GM12878 (cell line): Measurements from ENCODE around the gene SMIM22. TPM values are rescaled to one million over a fixed set of nuclear protein-coding genes. Genes with fewer than 3 reads are reported as not detected.

ENCODE experiments used
- ATAC-seq: fragments of 200-7000 bp; cut with Tn5 transposase; 3 replicates; pipeline ENCODE4 v1.9.1; 2020; ENCODE audit warnings: mild to moderate bottlenecking, moderate library complexity
- BruUV-seq: library from RNA; stranded (reverse); fragments of 400-500 nt; replicated peaks from 2 replicates; lab custom pipeline; 2021; lab: Mats Ljungman, UMichigan
- CTCF ChIA-PET: fragments of 300-600 bp; sonication (Branson Sonifier 250); formaldehyde crosslinking; extraction: SDS; loops from one replicate; lab custom pipeline; 2021; ENCODE audit warnings: inconsistent platforms; lab: Yijun Ruan, JAX
- POLR2A ChIA-PET: fragments of 350-600 bp; formaldehyde crosslinking; extraction: SDS; loops from one replicate; lab custom pipeline; 2021; ENCODE audit warnings: inconsistent platforms; lab: Charles Lee
- RAD21 ChIA-PET: fragments of 300-600 bp; sonication (Branson Sonifier 250); formaldehyde crosslinking; loops from one replicate; lab custom pipeline; 2023; ENCODE audit warnings: antibody characterized with exemption; ENCODE audit not compliant: unreplicated experiment; lab: Charles Lee
- SMC1A ChIA-PET: fragments of 300-600 bp; sonication (Branson Sonifier 250); formaldehyde crosslinking; loops from one replicate; lab custom pipeline; 2023; ENCODE audit not compliant: unreplicated experiment, uncharacterized antibody; lab: Charles Lee
- DNase-seq: peaks from one replicate; pipeline ENCODE4 v3.0.0-alpha.2; 2011; ENCODE audit warnings: low read depth, low spot score
- FAIRE-seq: peaks from 3 replicates; lab custom pipeline; 2011; peaks lifted over from hg19 to GRCh38; lab: Jason Lieb, UNC
- H2AFZ ChIP-seq: 2 replicates; pipeline ENCODE4 v1.6.0; 2011; ENCODE audit warnings: low read depth, low read length, control low read depth; ENCODE audit not compliant: control insufficient read depth
- H3K27ac ChIP-seq: 2 replicates; pipeline ENCODE4 v1.5.1; 2011; ENCODE audit warnings: control low read depth; ENCODE audit not compliant: control insufficient read depth, insufficient read depth
- H3K27me3 ChIP-seq, 2 experiments: replicated peaks in 1 of 2; 2 replicates each; pipeline versions ENCODE4 v1.6.0 to v1.6.1; 2011; ENCODE audit warnings: low read length in 1 of 2; ENCODE audit not compliant: control insufficient read depth in 2 of 2, insufficient read depth in 2 of 2
- H3K36me3 ChIP-seq, 2 experiments: 2 replicates each; pipeline ENCODE4 v1.5.1; 2011; ENCODE audit warnings: low read length in 1 of 2; ENCODE audit not compliant: control insufficient read depth in 2 of 2, insufficient read depth in 2 of 2
- H3K4me1 ChIP-seq: 2 replicates; pipeline ENCODE4 v1.6.1; 2011; ENCODE audit warnings: mild to moderate bottlenecking, low read length, moderate library complexity, mixed read lengths; ENCODE audit not compliant: control insufficient read depth, insufficient read depth
- H3K4me2 ChIP-seq: 2 replicates; pipeline ENCODE4 v1.6.0; 2011; ENCODE audit warnings: control low read depth; ENCODE audit not compliant: control insufficient read depth, insufficient read depth
- H3K4me3 ChIP-seq: fragments of 200-600 bp; sonication (generic); 2 replicates; pipeline ENCODE4 v1.5.1; 2016
- H3K79me2 ChIP-seq: 2 replicates; pipeline ENCODE4 v1.6.0; 2011; ENCODE audit warnings: low read length; ENCODE audit not compliant: control insufficient read depth, insufficient read depth
- H3K9ac ChIP-seq: 2 replicates; pipeline ENCODE4 v1.8.0; 2011; ENCODE audit warnings: low read length, control low read depth, mixed read lengths; ENCODE audit not compliant: control insufficient read depth, insufficient read depth
- H3K9me3 ChIP-seq: replicated peaks from 3 replicates; pipeline ENCODE4 v1.5.1; 2011; ENCODE audit warnings: mild to moderate bottlenecking, low read length; ENCODE audit not compliant: control insufficient read depth, insufficient read depth
- H4K20me1 ChIP-seq: 2 replicates; pipeline ENCODE4 v1.6.0; 2011; ENCODE audit not compliant: control insufficient read depth, insufficient read depth
- BHLHE40 ChIP-seq, 2 experiments: fragments of 450-650 bp in 1 of 2; IDR thresholded peaks; 2 replicates each; pipeline ENCODE4 v1.6.1; 2011 to 2017; ENCODE audit warnings: low read depth in 2 of 2, borderline replicate concordance in 1 of 2, improper control_type of control experiment in 1 of 2, low read length in 1 of 2, mild to moderate bottlenecking in 1 of 2
- IRF5 ChIP-seq: fragments of 450-650 bp; IDR thresholded peaks from 2 replicates; pipeline ENCODE4 v1.6.1; 2017; ENCODE audit warnings: borderline replicate concordance
- JUNB ChIP-seq: IDR thresholded peaks from 2 replicates; pipeline ENCODE4 v1.6.1; 2016; ENCODE audit warnings: antibody characterized with exemption, mild to moderate bottlenecking
- MEF2A ChIP-seq: IDR thresholded peaks from 2 replicates; pipeline ENCODE4 v1.6.1; 2011; ENCODE audit warnings: low read depth, mild to moderate bottlenecking, low read length, moderate library complexity; ENCODE audit not compliant: insufficient read depth
- MEF2B ChIP-seq: fragments of 450-650 bp; IDR thresholded peaks from 2 replicates; pipeline ENCODE4 v1.6.1; 2018; ENCODE audit warnings: mild to moderate bottlenecking, moderate library complexity; ENCODE audit not compliant: partially characterized antibody, poor library complexity, severe bottlenecking
- POLR2A ChIP-seq: IDR thresholded peaks from 2 replicates; pipeline ENCODE4 v1.6.1; 2011; ENCODE audit warnings: low read depth, mild to moderate bottlenecking, low read length
- RUNX3 ChIP-seq: IDR thresholded peaks from 2 replicates; pipeline ENCODE4 v1.6.1; 2012; ENCODE audit warnings: low read length, inconsistent platforms
- TCF12 ChIP-seq: IDR thresholded peaks from 2 replicates; pipeline ENCODE4 v1.6.1; 2011; ENCODE audit warnings: low read depth, mild to moderate bottlenecking, low read length
- ZBED1 ChIP-seq: IDR thresholded peaks from 2 replicates; pipeline ENCODE4 v1.6.1; 2016; ENCODE audit warnings: borderline replicate concordance
- WGBS: methylation state at CpG from one replicate; pipeline ENCODE4 v1.1.6; 2016; ENCODE audit warnings: low lambda C conversion rate; ENCODE audit not compliant: insufficient replicate concordance, insufficient coverage; ENCODE audit errors: missing lambda C conversion rate; 5-methylcytosine and 5-hydroxymethylcytosine counted together
- in situ Hi-C: fragments of 300-500 bp; cut with MboI; formaldehyde crosslinking; loops from 9 replicates; pipeline ENCODE4 v1.14.3; 2018; ENCODE audit warnings: mixed read lengths
- intact Hi-C: fragments of 100-400 bp; cut with micrococcal nuclease; formaldehyde crosslinking; loops from one replicate; pipeline ENCODE4 v1.14.2; 2022; ENCODE audit not compliant: unreplicated experiment
- polyA plus RNA-seq, 11 experiments: library from polyadenylated mRNA; depleted of rRNA in 4 of 11; unstranded in 6 of 11; stranded (reverse) in 5 of 11; fragments of >200 nt; fragmentation: Nextera tagmentation in 4 of 11; fragmentation: Illumina TruSeq in 1 of 11; extraction: Ambion mirVana in 4 of 11; extraction: Trizol in 1 of 11; gene quantifications; 1 replicate in 1 of 11; 2 replicates in 10 of 11; pipeline versions ENCODE4 v1.2.1 to v1.2.3, GENCODE V29; 2011 to 2016; ENCODE audit warnings: inconsistent platforms in 2 of 11, missing spikeins in 2 of 11, low read depth in 1 of 11
- total RNA-seq, 4 experiments: library from RNA; depleted of rRNA in 3 of 4; stranded (reverse); fragments of >200 nt in 3 of 4; fragmentation: Illumina TruSeq in 1 of 4; extraction: Trizol in 1 of 4; gene quantifications; 2 replicates each; pipeline versions ENCODE4 v1.2.1 to v1.2.3, GENCODE V29; 2013 to 2021

Gene SMIM22
- total and polyA plus RNA-seq, 10 of the 15 experiments (the other 5 are each of a cell fraction or from before 2014, with no cell fraction given), result 0.83 TPM; not detected in 9

GRCh38 chr16:4746991-4747574 is 48.1 kb upstream of the SMIM22 start:
- Histone ChIP-seq H3K79me2 (no peaks in the 10 kb centered on the region), H2AFZ (no peak overlapping the region), H3K9ac (no peak overlapping the region), H3K4me2 (no peak overlapping the region), H3K36me3 (peaks cover 2 to 4% of the 10 kb centered on the region in 2 experiments; a peak in 3 of 4 replicates), H4K20me1 (no peaks in the 10 kb centered on the region), H3K9me3 (no peaks in the 10 kb centered on the region), H3K4me1 (peaks cover 12% of the 10 kb centered on the region), H3K27ac (peak overlapping the region; percentile 2; the same call in 1 of the 2 replicates), H3K27me3 (no peaks in the 10 kb centered on the region), H3K4me3 (no peak overlapping the region)
- ChIA-PET RAD21 (interaction anchor here (0.6 to 2.0 kb wide), 2 partner anchors 13 to 15 kb away, joined by 3 to 4 read pairs; partner anchors contain the start of gene DNAAF8), CTCF (interaction anchor here (0.8 to 1.0 kb wide), 3 partner anchors 12 to 127 kb away, joined by 3 to 4 read pairs (median 3); partner anchors contain the start of gene DNAAF8), SMC1A (interaction anchor here (1.2 to 1.5 kb wide), 2 partner anchors 8 to 12 kb away, joined by 3 to 5 read pairs; partner anchors contain the start of gene DNAAF8), POLR2A (interaction anchor here (1.2 to 1.7 kb wide), 3 partner anchors 12 to 22 kb away, joined by 3 to 5 read pairs (median 5); partner anchors contain the start of gene DNAAF8)
- ATAC-seq (peak; percentile 15; the same call in 2 of the 3 replicates), FAIRE-seq (no peak), DNase-seq (no peak)
- peak; percentile 41 for TF ChIP-seq POLR2A
- no peak for TF ChIP-seq ZBED1
- intact Hi-C loops (no loop called here), in situ Hi-C loops (no loop called here)
- 41% methylated on average over 15 of the region's 15 CpGs for WGBS
- BruUV-seq, result no TSS peak

- WGBS, result 55% methylated on average over 14 of the region's 14 CpGs
- CTCF ChIA-PET, result interaction anchor here (0.6 to 1.0 kb wide), 3 partner anchors 13 to 167 kb away, joined by 3 read pairs; partner anchors contain the start of gene DNAAF8
- Histone ChIP-seq H3K27ac (peak overlapping the region; percentile 42; the same call in 1 of the 2 replicates), H3K4me2 (no peak overlapping the region), H3K9me3 (no peaks in the 10 kb centered on the region), H3K27me3 (no peaks in the 10 kb centered on the region), H2AFZ (no peak overlapping the region), H3K4me3 (no peak overlapping the region), H3K79me2 (no peaks in the 10 kb centered on the region), H3K4me1 (peaks cover 12% of the 10 kb centered on the region), H3K9ac (no peak overlapping the region), H4K20me1 (no peaks in the 10 kb centered on the region), H3K36me3 (peaks cover 4 to 11% of the 10 kb centered on the region in 2 experiments; a peak in 3 of 4 replicates)
- in situ Hi-C loops, result no loop called here
- ATAC-seq (peak; percentile 49), DNase-seq (no peak), FAIRE-seq (peak; percentile 54)
- POLR2A ChIA-PET, result interaction anchor here (0.6 to 1.7 kb wide), 4 partner anchors 9 to 21 kb away, joined by 3 to 5 read pairs (median 4); partner anchors contain the start of gene DNAAF8
- TF ChIP-seq RUNX3 (peak; percentile 58; the same call in 1 of the 2 replicates), TCF12 (0 out of 2 replicates have a peak, but pooled peaks have one; percentile 3), MEF2B (peak; percentile 73), MEF2A (0 out of 2 replicates have a peak, but pooled peaks have one; percentile 30), IRF5 (no peak), BHLHE40 (IDR thresholded peaks at IDR 0.05; ENCODE audit: borderline replicate concordance in 1 of 2, low read depth in 2 of 2, low read length in 1 of 2) (0 out of 4 replicates have a peak, but pooled peaks of 1 of the 2 experiments have one; percentile 28), JUNB (no peak)
- intact Hi-C loops, result no loop called here
- RAD21 ChIA-PET, result interaction anchor here (0.6 to 2.0 kb wide), 3 partner anchors 14 to 33 kb away, joined by 3 to 4 read pairs (median 3); partner anchors contain the start of gene DNAAF8
- BruUV-seq, result no TSS peak
- SMC1A ChIA-PET, result interaction anchor here (1.2 to 1.5 kb wide), 3 partner anchors 9 to 18 kb away, joined by 3 to 5 read pairs (median 4); partner anchors contain the start of gene DNAAF8
Observed at GRCh38 chr16:4747906-4748681, 47.1 kb upstream of the SMIM22 start.
